Measurements from ENCODE around the gene XBP1. TPM values are rescaled to one million over a fixed set of nuclear protein-coding genes. Genes with fewer than 3 reads are reported as not detected.

XBP1 gene
- total RNA-seq, 1 donor from 2014 or later = 77.4 TPM

DNA sequence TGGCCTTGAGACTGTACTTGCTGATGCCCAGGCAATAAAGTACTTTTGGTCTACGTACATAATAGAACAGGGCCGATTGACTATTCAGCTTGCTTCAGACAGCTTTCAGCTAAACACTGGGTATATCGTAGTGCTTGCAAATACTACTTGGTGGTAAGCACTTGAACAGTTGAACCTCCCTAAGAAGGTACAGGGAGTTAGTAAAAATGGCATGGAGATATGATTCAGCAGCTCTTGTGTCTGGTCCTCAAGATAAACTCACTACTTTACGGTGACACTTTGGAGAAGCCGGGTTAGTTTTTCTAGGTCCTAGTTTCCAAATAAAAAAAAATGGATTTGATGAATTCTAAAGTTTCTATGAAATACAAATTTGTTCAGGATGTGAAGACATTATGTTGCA is 20.5 kb downstream of the XBP1 start:
- no peaks in the 10 kb centered on the region for H3K9me3 Mint-ChIP-seq (ENCODE audit: unreplicated experiment)
- no peaks in the 10 kb centered on the region for H3K4me1 Mint-ChIP-seq (ENCODE audit: low read depth, unreplicated experiment)
- H3K27ac Mint-ChIP-seq (ENCODE audit: unreplicated experiment) = no peak overlapping the region
- H3K36me3 Mint-ChIP-seq (ENCODE audit: unreplicated experiment) = no peaks in the 10 kb centered on the region
- no peak overlapping the region for H3K4me3 Mint-ChIP-seq (ENCODE audit: unreplicated experiment)
- TF ChIP-seq, protein P1, sequence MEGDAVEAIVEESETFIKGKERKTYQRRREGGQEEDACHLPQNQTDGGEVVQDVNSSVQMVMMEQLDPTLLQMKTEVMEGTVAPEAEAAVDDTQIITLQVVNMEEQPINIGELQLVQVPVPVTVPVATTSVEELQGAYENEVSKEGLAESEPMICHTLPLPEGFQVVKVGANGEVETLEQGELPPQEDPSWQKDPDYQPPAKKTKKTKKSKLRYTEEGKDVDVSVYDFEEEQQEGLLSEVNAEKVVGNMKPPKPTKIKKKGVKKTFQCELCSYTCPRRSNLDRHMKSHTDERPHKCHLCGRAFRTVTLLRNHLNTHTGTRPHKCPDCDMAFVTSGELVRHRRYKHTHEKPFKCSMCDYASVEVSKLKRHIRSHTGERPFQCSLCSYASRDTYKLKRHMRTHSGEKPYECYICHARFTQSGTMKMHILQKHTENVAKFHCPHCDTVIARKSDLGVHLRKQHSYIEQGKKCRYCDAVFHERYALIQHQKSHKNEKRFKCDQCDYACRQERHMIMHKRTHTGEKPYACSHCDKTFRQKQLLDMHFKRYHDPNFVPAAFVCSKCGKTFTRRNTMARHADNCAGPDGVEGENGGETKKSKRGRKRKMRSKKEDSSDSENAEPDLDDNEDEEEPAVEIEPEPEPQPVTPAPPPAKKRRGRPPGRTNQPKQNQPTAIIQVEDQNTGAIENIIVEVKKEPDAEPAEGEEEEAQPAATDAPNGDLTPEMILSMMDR (IDR thresholded peaks at IDR 0.05; ENCODE audit: partially characterized antibody, unreplicated experiment) = no peak
- no peaks in the 10 kb centered on the region for H3K27me3 Mint-ChIP-seq (ENCODE audit: unreplicated experiment)
- DNase-seq = no peak

DNA sequence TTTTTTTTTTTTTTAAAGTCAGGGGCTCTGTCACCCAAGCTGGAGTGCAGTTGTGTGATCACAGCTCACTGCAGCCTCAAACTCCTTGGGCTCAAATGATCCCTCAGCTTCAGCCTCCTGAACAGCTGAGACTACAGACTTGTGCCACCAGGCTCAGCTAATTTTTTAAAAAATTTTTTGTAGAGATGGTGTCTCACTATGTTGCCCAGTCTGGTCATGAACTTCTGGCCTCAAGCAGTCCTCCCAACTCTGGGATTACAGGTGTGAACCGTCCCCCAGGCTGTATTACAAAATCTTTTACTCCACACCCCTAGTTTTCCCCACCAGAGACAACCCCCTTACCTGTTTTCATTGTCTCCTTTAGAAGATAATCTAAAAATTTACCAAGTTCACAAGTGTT is 26.0 kb downstream of the XBP1 start:
- no peak overlapping the region for H3K27ac Mint-ChIP-seq (ENCODE audit: unreplicated experiment)
- peaks cover 5% of the 10 kb centered on the region for H3K4me1 Mint-ChIP-seq (ENCODE audit: low read depth, unreplicated experiment)
- H3K9me3 Mint-ChIP-seq (ENCODE audit: unreplicated experiment) = peaks cover 2% of the 10 kb centered on the region
- no peaks in the 10 kb centered on the region for H3K36me3 Mint-ChIP-seq (ENCODE audit: unreplicated experiment)
- no peak for DNase-seq
- H3K4me3 Mint-ChIP-seq (ENCODE audit: unreplicated experiment) = no peak overlapping the region
- TF ChIP-seq, protein P1 (IDR thresholded peaks at IDR 0.05; ENCODE audit: partially characterized antibody, unreplicated experiment) = no peak
- H3K27me3 Mint-ChIP-seq (ENCODE audit: unreplicated experiment) = peaks cover 4% of the 10 kb centered on the region

DNA sequence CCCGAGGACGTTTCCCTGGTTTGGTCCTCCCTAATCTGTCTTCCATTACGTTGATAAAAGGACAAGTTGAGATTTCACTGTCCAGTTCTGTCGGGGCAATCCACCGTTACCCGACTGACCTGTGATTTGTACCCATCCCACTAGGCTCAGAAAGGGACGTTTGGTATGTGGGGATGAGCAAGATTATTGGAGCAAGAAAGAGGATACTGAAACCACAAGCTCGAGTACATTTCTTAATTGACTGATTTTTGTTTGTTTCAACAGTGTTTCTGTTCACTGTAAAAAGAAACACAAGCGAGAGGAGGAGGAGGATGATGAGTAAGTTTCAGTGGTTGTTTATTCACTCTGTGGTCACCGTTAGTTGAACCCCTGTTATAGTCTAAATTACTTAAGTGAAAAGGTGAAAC is 26.9 kb downstream of the XBP1 start:
- TF ChIP-seq, protein P1 (IDR thresholded peaks at IDR 0.05; ENCODE audit: partially characterized antibody, unreplicated experiment) = no peak
- peaks cover 4% of the 10 kb centered on the region for H3K27me3 Mint-ChIP-seq (ENCODE audit: unreplicated experiment)
- no peaks in the 10 kb centered on the region for H3K36me3 Mint-ChIP-seq (ENCODE audit: unreplicated experiment)
- H3K4me3 Mint-ChIP-seq (ENCODE audit: unreplicated experiment) = peak overlapping the region; percentile 92
- H3K27ac Mint-ChIP-seq (ENCODE audit: unreplicated experiment) = peak overlapping the region; percentile 45
- H3K9me3 Mint-ChIP-seq (ENCODE audit: unreplicated experiment) = peaks cover 2% of the 10 kb centered on the region
- no peak for DNase-seq
- H3K4me1 Mint-ChIP-seq (ENCODE audit: low read depth, unreplicated experiment) = peaks cover 5% of the 10 kb centered on the region

DNA sequence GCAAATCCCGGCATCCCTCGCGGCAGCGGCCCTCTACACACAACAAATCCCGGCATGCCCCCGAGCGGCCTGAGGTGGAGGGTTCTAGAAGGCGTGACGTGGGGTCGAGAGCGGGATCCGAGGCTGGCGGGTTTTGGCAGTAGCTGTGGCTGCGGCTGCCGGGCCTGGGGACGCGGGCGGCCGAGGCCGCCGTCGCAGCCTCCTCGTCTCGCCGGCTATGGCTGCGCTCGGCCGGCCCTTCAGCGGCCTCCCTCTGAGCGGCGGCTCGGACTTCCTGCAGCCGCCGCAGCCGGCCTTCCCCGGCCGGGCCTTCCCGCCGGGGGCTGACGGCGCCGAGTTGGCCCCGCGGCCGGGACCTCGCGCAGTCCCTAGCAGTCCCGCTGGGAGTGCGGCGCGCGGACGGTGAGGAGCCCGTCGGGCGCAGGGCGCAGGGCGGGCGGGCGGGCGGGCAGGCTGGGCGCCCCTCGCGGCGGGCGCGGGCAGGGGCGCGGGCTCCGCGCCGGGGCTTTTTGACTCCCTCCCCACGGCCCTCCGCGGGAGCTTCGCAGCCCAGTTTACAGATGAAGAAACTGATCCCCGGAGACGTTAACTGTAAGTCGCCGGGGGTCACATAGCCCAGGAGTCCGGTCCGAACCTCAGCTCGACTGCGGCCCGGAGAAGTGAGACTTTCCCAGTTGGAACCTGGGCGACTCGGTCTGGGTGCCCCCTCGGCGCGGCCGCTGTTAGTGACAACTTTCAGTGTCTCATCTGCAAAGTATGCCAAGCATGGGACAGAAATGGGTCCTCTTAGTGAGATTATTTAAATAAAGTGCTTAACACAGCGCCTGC is 27.5 kb downstream of the XBP1 start, which contains the start of gene CCDC117:
Gene CCDC117, plus strand, starts transcription at position 63 of the 828 bp plus-strand sequence. Its CDS starts 155 bp downstream, at position 218.
- DNase-seq = peak; percentile 95
- no peaks in the 10 kb centered on the region for H3K36me3 Mint-ChIP-seq (ENCODE audit: unreplicated experiment)
- H3K4me3 Mint-ChIP-seq (ENCODE audit: unreplicated experiment) = peak within 1 kb of the TSS; percentile 92
- TF ChIP-seq, protein P1 (IDR thresholded peaks at IDR 0.05; ENCODE audit: partially characterized antibody, unreplicated experiment) = peak; percentile 23
- H3K27ac Mint-ChIP-seq (ENCODE audit: unreplicated experiment) = peak within 1 kb of the TSS; percentile 45
- peaks cover 4% of the 10 kb centered on the region for H3K27me3 Mint-ChIP-seq (ENCODE audit: unreplicated experiment)
- peaks cover 5% of the 10 kb centered on the region for H3K4me1 Mint-ChIP-seq (ENCODE audit: low read depth, unreplicated experiment)
- peaks cover 2% of the 10 kb centered on the region for H3K9me3 Mint-ChIP-seq (ENCODE audit: unreplicated experiment)

DNA sequence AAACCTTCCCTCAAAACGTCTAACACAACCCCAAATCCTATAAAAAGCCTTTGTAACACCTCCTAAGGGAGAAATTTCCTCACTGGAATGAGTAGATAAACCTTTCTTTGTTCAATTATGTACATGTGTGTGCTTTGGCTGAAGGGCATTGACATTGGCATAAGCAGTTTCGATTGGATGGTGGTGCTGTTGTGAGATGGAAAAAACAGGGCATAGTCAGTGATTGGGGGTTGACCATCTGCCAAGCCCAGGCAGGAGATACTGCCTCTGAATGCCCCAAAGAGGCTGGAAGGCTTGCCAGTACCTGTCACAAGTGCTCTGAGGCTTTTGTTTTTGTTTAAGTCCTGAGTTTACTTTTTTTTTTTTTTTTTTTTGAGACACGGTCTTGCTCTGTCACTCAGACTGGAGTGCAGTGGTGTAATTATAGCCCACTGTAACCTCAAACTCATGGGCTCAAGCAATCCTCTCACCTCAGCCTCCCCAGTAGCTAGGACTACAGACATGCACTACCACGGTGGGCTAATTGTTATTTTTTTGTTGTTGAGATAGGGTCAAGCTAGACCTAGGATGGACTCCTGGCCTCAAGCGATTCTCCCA is 29.1 kb downstream of the XBP1 start:
- Mint-ChIP-seq H3K27me3 (ENCODE audit: unreplicated experiment) (peaks cover 4% of the 10 kb centered on the region), H3K36me3 (ENCODE audit: unreplicated experiment) (no peaks in the 10 kb centered on the region), H3K27ac (ENCODE audit: unreplicated experiment) (no peak overlapping the region), H3K4me3 (ENCODE audit: unreplicated experiment) (no peak overlapping the region), H3K4me1 (ENCODE audit: low read depth, unreplicated experiment) (peaks cover 5% of the 10 kb centered on the region), H3K9me3 (ENCODE audit: unreplicated experiment) (peaks cover 2% of the 10 kb centered on the region)
- DNase-seq = no peak
- TF ChIP-seq, protein P1 (IDR thresholded peaks at IDR 0.05; ENCODE audit: partially characterized antibody, unreplicated experiment) = no peak
